Natural killer cell treated with Interleukin-12 subunit alpha and Interleukin-12 subunit beta and Interleukin-15 and Interleukin-18, amount 100 ng/mL, for 72 hours (primary cell): Measurements from ENCODE around the gene NIT1. TPM values are rescaled to one million over a fixed set of nuclear protein-coding genes. Genes with fewer than 3 reads are reported as not detected.

Source experiments
- ATAC-seq, 2 donors: fragments of 150-1000 bp; cut with Tn5 transposase in 1 of 2; sonication (Bioruptor Pico), chemical (Tn5 transposase) in 1 of 2; 2 replicates each; pipeline ENCODE4 v1.10.0; 2021
- DNase-seq: peaks from one replicate; pipeline ENCODE4 v3.0.0; 2022; ENCODE audit warnings: low spot score
- H3K27ac Mint-ChIP-seq, 2 donors: 1 replicate in 1 of 2; 2 replicates in 1 of 2; pipeline ENCODE4 v1.8.0; 2022; ENCODE audit warnings: mixed read lengths in 2 of 2, mild to moderate bottlenecking in 1 of 2, moderate library complexity in 1 of 2
- H3K27me3 Mint-ChIP-seq, 2 donors: 1 replicate in 1 of 2; 2 replicates in 1 of 2; pipeline ENCODE4 v1.8.0; 2022; ENCODE audit warnings: mixed read lengths in 2 of 2
- H3K36me3 Mint-ChIP-seq: one replicate; pipeline ENCODE4 v1.8.0; 2022; ENCODE audit warnings: mixed read lengths
- H3K4me1 Mint-ChIP-seq, 2 donors: 1 replicate in 1 of 2; 2 replicates in 1 of 2; pipeline ENCODE4 v1.8.0; 2022; ENCODE audit warnings: low read depth in 2 of 2, mixed read lengths in 2 of 2, mild to moderate bottlenecking in 1 of 2
- H3K4me3 Mint-ChIP-seq: one replicate; pipeline ENCODE4 v1.8.0; 2022; ENCODE audit warnings: mixed read lengths
- H3K9me3 Mint-ChIP-seq: 2 replicates; pipeline ENCODE4 v1.8.0; 2022; ENCODE audit warnings: mixed read lengths
- total RNA-seq, 2 donors: library from RNA; stranded (reverse); gene quantifications; one replicate each; pipeline ENCODE4 v1.2.3, GENCODE V29; 2022

Gene NIT1
- total RNA-seq, 2 donors from 2014 or later, result 29.3 to 37.2 TPM

GRCh38 chr1:161131523-161132409 lies 13.9 kb downstream of the NIT1 start:
- DNase-seq (no peak), ATAC-seq (no peak)
- no peaks in the 10 kb centered on the region for H3K9me3 Mint-ChIP-seq
- no peak overlapping the region for H3K27ac Mint-ChIP-seq
- no peaks in the 10 kb centered on the region for H3K27me3 Mint-ChIP-seq
- H3K4me1 Mint-ChIP-seq, result peaks cover 33 to 41% of the 10 kb centered on the region in 2 donors
- peaks cover 7% of the 10 kb centered on the region for H3K36me3 Mint-ChIP-seq
- H3K4me3 Mint-ChIP-seq, result no peak overlapping the region

DNA sequence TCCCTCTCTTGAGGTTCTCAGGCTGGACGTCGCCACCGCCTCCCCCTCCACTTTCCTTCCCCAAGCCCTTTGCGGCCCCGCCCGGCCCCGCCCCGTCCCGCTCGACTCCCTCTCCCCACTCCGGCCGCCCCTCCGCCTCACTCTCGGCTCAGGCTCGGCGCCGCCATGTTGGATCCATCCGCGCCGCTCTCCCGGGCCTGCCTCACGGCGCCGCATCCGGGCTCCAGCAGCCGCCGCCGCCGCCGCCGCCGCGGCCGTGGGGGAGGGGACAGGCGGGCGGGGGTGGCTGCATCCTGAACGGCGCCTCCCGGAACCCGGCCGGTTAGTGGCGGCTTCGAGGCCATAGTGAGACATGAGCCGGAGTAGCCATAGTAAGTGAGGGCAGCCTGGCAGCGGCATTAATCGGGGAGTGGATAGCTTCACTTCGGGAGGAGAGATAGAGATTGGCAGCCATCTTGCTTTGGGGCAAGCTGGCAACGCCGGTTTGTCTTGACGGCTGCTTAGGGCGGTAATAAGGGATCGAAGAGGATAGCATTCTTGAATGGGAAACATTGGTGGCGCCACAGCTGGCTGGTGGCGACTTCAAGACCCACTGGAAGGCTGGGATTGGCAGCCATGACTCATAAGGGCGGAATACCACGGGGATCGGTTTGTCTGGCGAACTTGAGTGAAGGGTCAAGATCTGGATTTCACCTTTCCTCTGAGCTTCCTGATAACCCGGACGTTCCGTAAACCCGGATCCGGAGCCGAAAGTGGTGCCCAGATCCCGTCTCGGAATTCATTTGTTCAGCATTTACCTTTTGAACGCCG lies 14.7 kb downstream of the NIT1 start, which contains the start of gene DEDD:
Gene DEDD, minus strand, starts transcription at position 258 of the 810 bp plus-strand sequence. CDS start 8,205 bp downstream, outside the sequence.
- DNase-seq, result peak; percentile 93
- Mint-ChIP-seq H3K27me3 (no peaks in the 10 kb centered on the region), H3K36me3 (no peaks in the 10 kb centered on the region), H3K9me3 (no peaks in the 10 kb centered on the region), H3K4me1 (peaks cover 27 to 33% of the 10 kb centered on the region in 2 donors), H3K27ac (no peak within 1 kb of the TSS), H3K4me3 (no peak within 1 kb of the TSS)
- ATAC-seq, result peak; percentile 96 to 97

DNA sequence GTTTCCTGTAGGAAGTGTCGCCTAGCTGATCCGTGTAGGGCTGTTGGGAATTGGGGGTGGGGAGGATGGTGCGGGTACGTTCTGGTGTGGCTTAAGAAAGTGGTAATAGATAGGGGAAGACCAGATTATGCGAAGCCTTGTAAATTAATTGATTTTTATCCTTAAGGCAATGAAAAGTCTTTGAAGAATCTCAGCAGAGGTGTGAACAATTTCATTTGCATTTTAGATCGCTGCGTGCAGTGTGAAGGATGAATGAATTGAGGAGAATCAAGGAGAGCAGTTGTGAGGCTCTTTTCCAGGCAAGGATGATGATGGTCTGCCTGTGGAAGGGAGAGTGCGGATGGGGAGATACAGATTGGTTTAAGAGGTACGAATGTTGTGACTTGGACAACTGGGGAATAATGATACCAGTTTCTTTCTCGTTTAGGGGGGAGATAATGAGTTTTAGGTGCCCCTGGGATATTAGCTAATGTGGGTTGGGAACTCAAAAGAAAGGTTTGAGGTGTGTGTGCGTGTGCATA lies 15.4 kb downstream of the NIT1 start:
- H3K27me3 Mint-ChIP-seq, result no peaks in the 10 kb centered on the region
- no peaks in the 10 kb centered on the region for H3K36me3 Mint-ChIP-seq
- DNase-seq, result no peak
- H3K4me1 Mint-ChIP-seq, result peaks cover 22 to 28% of the 10 kb centered on the region in 2 donors
- no peak overlapping the region for H3K27ac Mint-ChIP-seq
- no peak overlapping the region for H3K4me3 Mint-ChIP-seq
- peak in 1 of 2 donors; percentile 2 for ATAC-seq
- H3K9me3 Mint-ChIP-seq, result no peaks in the 10 kb centered on the region

DNA sequence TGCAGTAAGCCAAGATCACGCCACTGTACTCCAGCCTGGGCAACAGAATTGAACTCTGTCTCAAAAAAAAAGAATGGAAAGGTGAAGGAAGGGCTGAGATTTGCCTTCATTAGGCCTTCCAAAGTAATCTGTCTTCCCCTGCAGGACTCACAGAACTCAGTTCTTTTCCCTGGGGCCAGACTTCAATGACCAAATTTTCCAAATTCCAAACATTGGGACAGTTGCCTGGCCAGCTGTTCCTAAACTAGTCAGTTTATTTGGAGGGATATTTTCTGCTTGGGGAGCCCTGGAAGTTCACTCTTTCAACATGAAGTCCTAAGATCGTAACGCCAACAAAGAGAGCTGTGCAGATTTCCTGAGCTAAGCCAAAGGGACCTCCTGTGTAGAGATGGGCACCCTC lies 20.0 kb downstream of the NIT1 start:
- Mint-ChIP-seq H3K27ac (no peak overlapping the region), H3K36me3 (no peaks in the 10 kb centered on the region)

DNA sequence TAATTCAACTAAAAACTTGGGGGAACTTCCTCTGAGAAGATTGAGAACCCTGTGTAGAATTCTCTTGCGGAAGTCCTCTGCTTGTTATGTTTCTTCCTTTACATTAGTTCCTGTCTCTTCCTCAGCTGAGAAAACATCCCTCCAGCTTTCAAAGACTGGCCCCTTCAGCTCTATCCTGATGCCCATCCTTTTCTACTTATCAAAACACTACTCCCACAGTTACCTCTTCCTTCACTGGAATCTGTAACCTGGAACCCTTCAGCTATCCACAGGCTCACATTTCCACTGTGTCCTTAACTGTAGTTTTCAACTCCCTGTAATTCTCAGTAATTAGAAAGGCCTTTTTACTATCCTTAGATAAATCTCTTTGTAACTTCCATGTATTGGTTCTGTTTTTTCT lies 20.5 kb downstream of the NIT1 start:
- Mint-ChIP-seq H3K4me3 (no peak overlapping the region), H3K4me1 (peaks cover 5% of the 10 kb centered on the region in 2 donors), H3K9me3 (no peaks in the 10 kb centered on the region), H3K27ac (no peak overlapping the region), H3K36me3 (no peaks in the 10 kb centered on the region), H3K27me3 (no peaks in the 10 kb centered on the region)
- DNase-seq (no peak), ATAC-seq (no peak)

More for the DNA sequence above, 20.0 kb downstream of the NIT1 start:
- DNase-seq (no peak), ATAC-seq (no peak)
- Mint-ChIP-seq H3K4me1 (peaks cover 5% of the 10 kb centered on the region in 2 donors), H3K4me3 (no peak overlapping the region), H3K9me3 (no peaks in the 10 kb centered on the region), H3K27me3 (no peaks in the 10 kb centered on the region)

DNA sequence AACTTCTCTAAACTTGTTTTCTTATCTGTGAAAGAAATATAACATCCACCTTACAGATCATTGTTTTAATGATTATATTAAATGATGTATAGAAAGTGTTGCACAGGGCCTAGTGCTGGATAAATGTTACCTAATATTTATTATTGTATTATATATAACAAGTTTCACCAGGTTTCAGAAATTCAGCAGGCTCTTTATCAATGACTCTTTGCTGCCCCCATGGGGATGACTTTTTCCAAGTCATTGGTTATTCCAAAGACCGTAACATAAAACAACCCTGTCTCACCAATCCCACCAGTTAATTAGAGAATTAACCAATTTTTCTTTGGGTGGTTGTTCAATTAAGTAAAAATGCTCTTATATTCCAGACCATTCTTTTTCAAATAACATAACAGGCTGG lies 21.9 kb downstream of the NIT1 start:
- H3K27me3 Mint-ChIP-seq, result no peaks in the 10 kb centered on the region
- no peaks in the 10 kb centered on the region for H3K9me3 Mint-ChIP-seq
- peaks cover 5% of the 10 kb centered on the region in 2 donors for H3K4me1 Mint-ChIP-seq
- no peak overlapping the region for H3K4me3 Mint-ChIP-seq
- ATAC-seq, result no peak
- no peak for DNase-seq
- no peaks in the 10 kb centered on the region for H3K36me3 Mint-ChIP-seq
- H3K27ac Mint-ChIP-seq, result no peak overlapping the region

DNA sequence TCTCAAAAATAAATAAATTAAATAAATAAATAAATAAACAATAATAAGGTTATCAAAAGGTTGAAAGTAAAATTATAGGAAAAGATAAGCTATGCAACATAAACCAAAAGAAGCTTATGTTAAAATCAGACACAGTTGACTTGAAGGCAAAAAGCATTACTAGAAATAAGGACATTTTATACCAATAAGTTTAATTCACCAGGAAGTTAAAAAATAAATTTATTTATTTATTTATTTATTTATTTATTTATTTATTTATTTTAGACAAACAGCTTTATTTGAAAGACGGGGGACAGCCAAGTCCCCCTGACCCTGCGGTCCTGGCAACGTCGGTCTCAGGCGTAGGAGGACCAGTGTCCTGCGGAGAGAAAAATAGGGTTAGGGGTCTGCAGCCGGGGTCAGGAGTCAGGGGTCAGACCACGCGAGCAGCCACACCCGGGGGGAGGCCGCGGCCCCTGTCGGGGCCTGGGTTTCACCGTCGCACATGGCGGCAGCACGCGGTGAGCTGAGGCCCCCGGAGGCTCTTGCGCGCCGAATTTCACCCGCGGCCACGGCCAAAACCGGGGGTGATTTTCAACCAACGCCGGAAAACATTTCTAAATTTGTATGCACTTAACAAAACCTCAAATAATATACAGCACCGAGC lies 23.0 kb downstream of the NIT1 start:
- Mint-ChIP-seq H3K4me3 (no peak overlapping the region), H3K27ac (no peak overlapping the region), H3K9me3 (no peaks in the 10 kb centered on the region), H3K4me1 (no peaks in the 10 kb centered on the region), H3K36me3 (no peaks in the 10 kb centered on the region), H3K27me3 (no peaks in the 10 kb centered on the region)
- ATAC-seq, result no peak
- no peak for DNase-seq

- no peak overlapping the region for H3K27ac Mint-ChIP-seq
- DNase-seq (no peak), ATAC-seq (no peak)
- H3K9me3 Mint-ChIP-seq, result no peaks in the 10 kb centered on the region
- H3K4me1 Mint-ChIP-seq, result no peaks in the 10 kb centered on the region
- no peaks in the 10 kb centered on the region for H3K36me3 Mint-ChIP-seq
- no peaks in the 10 kb centered on the region for H3K27me3 Mint-ChIP-seq
- H3K4me3 Mint-ChIP-seq, result no peak overlapping the region
Observed at GRCh38 chr1:161145832-161146231, 27.9 kb downstream of the NIT1 start.

GRCh38 chr1:161153176-161153575 lies 35.3 kb downstream of the NIT1 start:
- DNase-seq, result no peak
- ATAC-seq, result no peak
- Mint-ChIP-seq H3K4me3 (peak overlapping the region; percentile 99), H3K27me3 (no peaks in the 10 kb centered on the region), H3K27ac (peak overlapping the region; percentile 99 to 100), H3K4me1 (peaks cover 24 to 26% of the 10 kb centered on the region in 2 donors), H3K9me3 (no peaks in the 10 kb centered on the region), H3K36me3 (peaks cover 25% of the 10 kb centered on the region)

- peak within 1 kb of the TSS; percentile 99 for H3K4me3 Mint-ChIP-seq
- DNase-seq (peak; percentile 87), ATAC-seq (peak; percentile 96)
- H3K9me3 Mint-ChIP-seq, result no peaks in the 10 kb centered on the region
- H3K4me1 Mint-ChIP-seq, result peaks cover 24 to 27% of the 10 kb centered on the region in 2 donors
- peak within 1 kb of the TSS; percentile 99 to 100 for H3K27ac Mint-ChIP-seq
- no peaks in the 10 kb centered on the region for H3K27me3 Mint-ChIP-seq
- H3K36me3 Mint-ChIP-seq, result peaks cover 26% of the 10 kb centered on the region
Observed at GRCh38 chr1:161153682-161154337, 35.9 kb downstream of the NIT1 start, which contains the start of gene UFC1. Gene UFC1, plus strand, starts transcription at chr1:161153978. Its CDS starts 20 bp downstream, at chr1:161153998.

- Mint-ChIP-seq H3K4me1 (peaks cover 39 to 42% of the 10 kb centered on the region in 2 donors), H3K27me3 (no peaks in the 10 kb centered on the region), H3K36me3 (peaks cover 26% of the 10 kb centered on the region), H3K9me3 (no peaks in the 10 kb centered on the region), H3K4me3 (peak overlapping the region; percentile 84), H3K27ac (peak overlapping the region; percentile 69 to 70)
- ATAC-seq (no peak), DNase-seq (no peak)
Observed at GRCh38 chr1:161157867-161158266, 40.0 kb downstream of the NIT1 start.

DNA sequence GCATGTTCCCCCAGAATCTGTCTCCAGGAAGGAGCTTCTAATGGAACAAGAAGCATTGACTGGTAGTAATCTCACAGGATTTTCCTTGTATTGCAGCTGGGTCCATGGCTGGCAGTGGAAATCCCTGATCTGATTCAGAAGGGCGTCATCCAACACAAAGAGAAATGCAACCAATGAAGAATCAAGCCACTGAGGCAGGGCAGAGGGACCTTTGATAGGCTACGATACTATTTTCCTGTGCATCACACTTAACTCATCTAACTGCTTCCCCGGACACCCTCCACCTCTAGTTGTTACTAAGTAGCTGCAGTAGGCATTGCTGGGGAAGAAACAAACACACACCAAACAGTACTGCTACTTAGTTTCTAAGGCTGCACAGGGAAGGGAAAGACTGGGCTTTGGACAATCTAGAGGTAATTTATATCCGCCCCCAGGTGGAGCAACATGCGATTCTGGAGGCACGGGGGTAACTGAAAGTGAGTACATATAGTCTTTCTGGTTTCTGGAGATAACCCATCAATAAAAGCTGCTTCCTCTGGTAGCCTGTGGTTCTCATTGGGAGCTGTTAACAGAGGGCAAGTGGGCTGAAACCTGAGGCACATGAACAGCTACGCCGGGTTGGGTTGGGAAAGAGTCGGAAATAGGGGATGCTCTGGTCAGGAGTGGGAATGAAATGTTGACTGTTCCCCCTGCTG lies 40.6 kb downstream of the NIT1 start:
- Mint-ChIP-seq H3K27me3 (no peaks in the 10 kb centered on the region), H3K9me3 (no peaks in the 10 kb centered on the region), H3K4me3 (peak overlapping the region; percentile 84), H3K36me3 (peaks cover 29% of the 10 kb centered on the region), H3K27ac (peak overlapping the region; percentile 69 to 70), H3K4me1 (peaks cover 45 to 48% of the 10 kb centered on the region in 2 donors)
- ATAC-seq (no peak), DNase-seq (no peak)
